ENCODE measurements around the gene BTBD8. TPM values are rescaled to one million over a fixed set of nuclear protein-coding genes. Genes with fewer than 3 reads are reported as not detected.

Gene BTBD8
- total RNA-seq, 4 donors from 2014 or later = 1.4 to 6.7 (median 6.4) TPM

DNA sequence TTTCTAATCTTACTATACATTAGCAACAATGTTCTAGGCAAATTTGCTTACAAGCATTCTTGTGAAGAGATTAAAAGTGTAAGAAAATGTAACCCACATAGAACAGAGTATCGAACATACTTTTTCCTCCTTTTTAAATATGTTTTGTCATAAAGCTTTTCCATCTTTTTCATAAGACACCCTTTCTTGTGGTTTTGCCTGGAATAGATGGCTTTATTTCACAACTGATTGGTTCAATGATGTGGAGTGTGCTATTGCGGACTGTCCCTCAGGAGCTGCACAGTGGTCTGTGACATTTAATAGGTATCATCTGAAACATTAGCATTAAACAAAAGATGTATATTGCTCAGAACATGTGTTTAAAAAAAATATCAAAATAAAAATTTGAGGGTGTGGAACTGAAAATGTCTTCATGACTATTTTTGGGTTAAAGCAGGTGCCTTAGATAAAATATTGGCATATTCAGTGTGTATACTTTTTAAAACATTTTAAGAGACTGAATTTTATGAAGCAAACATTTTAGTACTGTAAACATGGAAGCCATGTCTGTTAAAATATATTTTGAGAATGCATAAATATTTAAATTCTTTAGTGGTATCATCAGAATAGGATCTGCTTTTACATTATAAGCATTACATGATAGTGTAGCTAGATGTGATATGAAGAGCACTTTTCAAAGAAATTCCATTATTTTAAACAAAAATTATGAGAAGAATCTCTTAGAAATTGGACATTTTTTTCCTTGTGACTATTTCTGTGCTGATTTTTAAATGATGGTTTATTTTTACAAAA is 89.3 kb downstream of the BTBD8 start:
- in situ Hi-C loops (cut with MboI; ENCODE audit: low pct_ligation_motif_present in 1 of 4, low pct_unique_long_range_greater_than_20kb in 1 of 4, low sequenced_read_pairs in 3 of 4) = no loop called here
- Histone ChIP-seq H3K27me3 (no peaks in the 10 kb centered on the region), H3K9me3 (no peaks in the 10 kb centered on the region), H3K36me3 (no peaks in the 10 kb centered on the region), H3K4me3 (no peak overlapping the region), H3K4me1 (no peaks in the 10 kb centered on the region), H3K27ac (no peak overlapping the region)
- intact Hi-C loops (cut with DNase I; ENCODE audit: low total_unique reads) = no loop called here
- no peak for DNase-seq
- TF ChIP-seq EP300 (IDR thresholded peaks at IDR 0.05; ENCODE audit: low read depth) (no peak), POLR2A (IDR thresholded peaks at IDR 0.05) (no peak), POLR2AphosphoS5 (IDR thresholded peaks at IDR 0.05) (no peak)
- TF ChIP-seq, protein P1, sequence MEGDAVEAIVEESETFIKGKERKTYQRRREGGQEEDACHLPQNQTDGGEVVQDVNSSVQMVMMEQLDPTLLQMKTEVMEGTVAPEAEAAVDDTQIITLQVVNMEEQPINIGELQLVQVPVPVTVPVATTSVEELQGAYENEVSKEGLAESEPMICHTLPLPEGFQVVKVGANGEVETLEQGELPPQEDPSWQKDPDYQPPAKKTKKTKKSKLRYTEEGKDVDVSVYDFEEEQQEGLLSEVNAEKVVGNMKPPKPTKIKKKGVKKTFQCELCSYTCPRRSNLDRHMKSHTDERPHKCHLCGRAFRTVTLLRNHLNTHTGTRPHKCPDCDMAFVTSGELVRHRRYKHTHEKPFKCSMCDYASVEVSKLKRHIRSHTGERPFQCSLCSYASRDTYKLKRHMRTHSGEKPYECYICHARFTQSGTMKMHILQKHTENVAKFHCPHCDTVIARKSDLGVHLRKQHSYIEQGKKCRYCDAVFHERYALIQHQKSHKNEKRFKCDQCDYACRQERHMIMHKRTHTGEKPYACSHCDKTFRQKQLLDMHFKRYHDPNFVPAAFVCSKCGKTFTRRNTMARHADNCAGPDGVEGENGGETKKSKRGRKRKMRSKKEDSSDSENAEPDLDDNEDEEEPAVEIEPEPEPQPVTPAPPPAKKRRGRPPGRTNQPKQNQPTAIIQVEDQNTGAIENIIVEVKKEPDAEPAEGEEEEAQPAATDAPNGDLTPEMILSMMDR (IDR thresholded peaks at IDR 0.05) = no peak
- WGBS, 2 donors (ENCODE audit: low coverage in 1 of 2) = 91 to 100% methylated on average over 1 to 2 of the region's 2 CpGs

DNA sequence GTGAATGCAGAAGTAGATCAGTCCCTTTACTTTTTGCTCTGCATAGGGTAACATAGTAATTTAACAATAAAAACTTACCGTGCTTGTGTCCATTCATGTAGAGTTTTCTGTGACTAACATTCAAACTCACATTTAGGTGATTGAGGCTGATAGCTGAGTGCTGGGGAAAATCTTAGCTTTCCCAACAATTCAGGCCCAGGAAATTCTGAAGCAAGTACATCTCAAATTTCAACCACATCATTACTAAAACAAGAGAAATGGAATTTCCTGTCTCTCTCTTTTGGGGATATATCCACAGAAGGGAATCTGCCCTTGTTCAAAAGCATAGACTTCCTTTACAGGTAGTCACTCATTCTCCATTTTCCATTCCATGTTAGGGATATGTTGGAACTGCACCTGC is 104.5 kb downstream of the BTBD8 start:
- Histone ChIP-seq H3K4me1 (no peaks in the 10 kb centered on the region), H3K27me3 (no peaks in the 10 kb centered on the region), H3K9me3 (no peaks in the 10 kb centered on the region), H3K4me3 (no peak overlapping the region), H3K36me3 (peaks cover 0 to 11% (median 0%) of the 10 kb centered on the region in 4 donors), H3K27ac (no peak overlapping the region)
- TF ChIP-seq EP300 (IDR thresholded peaks at IDR 0.05; ENCODE audit: low read depth) (no peak), POLR2AphosphoS5 (IDR thresholded peaks at IDR 0.05) (no peak), POLR2A (IDR thresholded peaks at IDR 0.05) (no peak)
- TF ChIP-seq, protein P1 (IDR thresholded peaks at IDR 0.05) = no peak
- intact Hi-C loops (cut with DNase I; ENCODE audit: low total_unique reads) = no loop called here
- in situ Hi-C loops (cut with MboI; ENCODE audit: low pct_ligation_motif_present in 1 of 4, low pct_unique_long_range_greater_than_20kb in 1 of 4, low sequenced_read_pairs in 3 of 4) = no loop called here
- WGBS, 2 donors (ENCODE audit: low coverage in 1 of 2) = 84 to 100% methylated on average over 1 of the region's 1 CpG
- no peak for DNase-seq

DNA sequence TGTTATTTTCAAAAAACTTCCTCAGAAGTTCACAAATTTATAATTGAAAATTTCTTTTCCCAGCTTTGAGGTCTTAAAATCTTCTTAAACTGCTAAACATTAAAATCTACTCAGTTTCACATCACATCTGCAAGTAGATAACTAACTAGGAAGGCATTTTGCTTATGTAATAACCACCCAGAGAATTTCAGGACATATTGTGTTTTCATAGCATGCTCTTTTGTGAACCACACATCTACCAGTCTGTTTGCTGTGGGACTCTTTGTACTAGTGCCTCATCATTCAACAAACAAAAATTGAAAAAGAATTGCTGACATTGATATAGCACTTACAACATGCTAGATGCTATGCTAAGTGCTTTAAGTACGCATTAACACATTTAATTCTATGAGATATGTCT is 105.9 kb downstream of the BTBD8 start:
- intact Hi-C loops (cut with DNase I; ENCODE audit: low total_unique reads) (no loop called here), in situ Hi-C loops (cut with MboI; ENCODE audit: low pct_ligation_motif_present in 1 of 4, low pct_unique_long_range_greater_than_20kb in 1 of 4, low sequenced_read_pairs in 3 of 4) (no loop called here)
- TF ChIP-seq, protein P1 (IDR thresholded peaks at IDR 0.05) = no peak
- TF ChIP-seq POLR2A (IDR thresholded peaks at IDR 0.05) (no peak), EP300 (IDR thresholded peaks at IDR 0.05; ENCODE audit: low read depth) (no peak), POLR2AphosphoS5 (IDR thresholded peaks at IDR 0.05) (no peak)

DNA sequence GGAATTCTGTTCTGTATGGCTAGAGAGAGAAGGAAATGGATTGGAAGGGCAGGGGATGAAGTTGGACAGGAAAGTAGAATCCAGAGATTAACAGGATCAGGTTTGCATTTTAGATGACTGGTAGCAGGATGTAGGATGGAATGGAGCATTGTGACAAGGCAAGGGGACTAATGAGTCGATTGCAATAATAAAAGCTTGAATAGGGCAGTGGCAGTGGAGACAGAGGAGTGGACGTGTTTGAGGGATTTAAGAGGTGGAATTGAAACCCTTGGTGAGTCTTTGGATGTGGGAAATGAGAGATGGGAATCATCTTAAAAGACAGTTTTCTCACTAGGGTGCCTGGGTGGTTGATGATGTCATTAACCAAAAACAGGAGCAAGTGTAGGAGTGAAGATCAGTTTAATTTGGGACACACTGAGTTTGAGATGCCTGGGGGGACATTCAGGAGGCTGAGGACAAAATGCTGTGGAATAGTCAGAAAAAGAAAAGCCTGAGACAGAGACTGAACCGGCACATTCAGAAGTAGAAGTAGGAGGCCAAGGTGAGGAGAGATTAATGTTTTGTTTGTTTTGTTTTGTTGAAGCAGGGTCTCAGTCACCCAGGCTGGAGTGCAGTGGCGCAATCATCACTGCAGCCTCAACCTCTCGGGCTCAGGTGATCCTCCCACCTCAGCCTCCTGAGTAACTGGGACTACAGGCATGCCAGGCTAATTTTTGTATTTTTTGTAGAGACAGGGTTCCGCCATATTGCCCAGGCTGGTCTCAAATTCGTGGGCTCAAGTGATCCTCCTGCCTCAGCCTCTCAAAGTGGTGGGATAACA is 108.5 kb downstream of the BTBD8 start:
- TF ChIP-seq EP300 (IDR thresholded peaks at IDR 0.05; ENCODE audit: low read depth) (no peak), POLR2A (IDR thresholded peaks at IDR 0.05) (no peak), POLR2AphosphoS5 (IDR thresholded peaks at IDR 0.05) (no peak)
- TF ChIP-seq, protein P1 (IDR thresholded peaks at IDR 0.05) = no peak
- no peak for DNase-seq
- Histone ChIP-seq H3K4me1 (no peaks in the 10 kb centered on the region), H3K9me3 (no peaks in the 10 kb centered on the region), H3K27ac (no peak overlapping the region), H3K27me3 (no peaks in the 10 kb centered on the region), H3K36me3 (no peaks in the 10 kb centered on the region), H3K4me3 (no peak overlapping the region)
- intact Hi-C loops (cut with DNase I; ENCODE audit: low total_unique reads) (no loop called here), in situ Hi-C loops (cut with MboI; ENCODE audit: low pct_ligation_motif_present in 1 of 4, low pct_unique_long_range_greater_than_20kb in 1 of 4, low sequenced_read_pairs in 3 of 4) (no loop called here)
- 69 to 77% methylated on average over 7 of the region's 7 CpGs for WGBS, 2 donors (ENCODE audit: low coverage in 1 of 2)

More for the DNA sequence above, 105.9 kb downstream of the BTBD8 start:
- H3K4me1 ChIP-seq = no peaks in the 10 kb centered on the region
- no peaks in the 10 kb centered on the region for H3K9me3 ChIP-seq
- no peaks in the 10 kb centered on the region for H3K27me3 ChIP-seq
- no peak overlapping the region for H3K4me3 ChIP-seq
- no peak for DNase-seq
- 92 to 98% methylated on average over 1 of the region's 1 CpG for WGBS, 2 donors (ENCODE audit: low coverage in 1 of 2)
- H3K36me3 ChIP-seq = peaks cover 0 to 4% (median 0%) of the 10 kb centered on the region in 4 donors
- H3K27ac ChIP-seq = no peak overlapping the region

Data from transverse colon (tissue), 4 donors.